HL-60 (cell line): ENCODE data around the gene DAD1.

Source experiments
- GABPA ChIP-seq: IDR thresholded peaks from 2 replicates; pipeline ENCODE4 v1.6.1; 2012; ENCODE audit warnings: low read depth
- POLR2AphosphoS5 ChIP-seq: IDR thresholded peaks from 2 replicates; pipeline ENCODE4 v1.6.1; 2012; ENCODE audit warnings: low read depth
- TF ChIP-seq, protein P1 (sequence below): IDR thresholded peaks from one replicate; pipeline ENCODE4 v1.5.1; 2011; ENCODE audit warnings: low read length, control low read depth, inconsistent platforms; ENCODE audit not compliant: insufficient read depth

GRCh38 chr14:22522466-22522957 lies 66.5 kb downstream of the DAD1 start:
- TF ChIP-seq POLR2AphosphoS5: no peak
- TF ChIP-seq, protein P1, sequence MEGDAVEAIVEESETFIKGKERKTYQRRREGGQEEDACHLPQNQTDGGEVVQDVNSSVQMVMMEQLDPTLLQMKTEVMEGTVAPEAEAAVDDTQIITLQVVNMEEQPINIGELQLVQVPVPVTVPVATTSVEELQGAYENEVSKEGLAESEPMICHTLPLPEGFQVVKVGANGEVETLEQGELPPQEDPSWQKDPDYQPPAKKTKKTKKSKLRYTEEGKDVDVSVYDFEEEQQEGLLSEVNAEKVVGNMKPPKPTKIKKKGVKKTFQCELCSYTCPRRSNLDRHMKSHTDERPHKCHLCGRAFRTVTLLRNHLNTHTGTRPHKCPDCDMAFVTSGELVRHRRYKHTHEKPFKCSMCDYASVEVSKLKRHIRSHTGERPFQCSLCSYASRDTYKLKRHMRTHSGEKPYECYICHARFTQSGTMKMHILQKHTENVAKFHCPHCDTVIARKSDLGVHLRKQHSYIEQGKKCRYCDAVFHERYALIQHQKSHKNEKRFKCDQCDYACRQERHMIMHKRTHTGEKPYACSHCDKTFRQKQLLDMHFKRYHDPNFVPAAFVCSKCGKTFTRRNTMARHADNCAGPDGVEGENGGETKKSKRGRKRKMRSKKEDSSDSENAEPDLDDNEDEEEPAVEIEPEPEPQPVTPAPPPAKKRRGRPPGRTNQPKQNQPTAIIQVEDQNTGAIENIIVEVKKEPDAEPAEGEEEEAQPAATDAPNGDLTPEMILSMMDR: no peak
- TF ChIP-seq GABPA: no peak
